Erythroblast (primary cell): ENCODE results near the gene MAD1L1.

Source experiments
- GATA1 ChIP-seq: IDR thresholded peaks from 2 replicates; pipeline ENCODE4 v1.6.1; 2011; ENCODE audit warnings: low read depth, mild to moderate bottlenecking, control low read depth, low read length, moderate library complexity
- POLR2A ChIP-seq: IDR thresholded peaks from 2 replicates; pipeline ENCODE4 v1.6.1; 2011; ENCODE audit warnings: mild to moderate bottlenecking, low read length

DNA sequence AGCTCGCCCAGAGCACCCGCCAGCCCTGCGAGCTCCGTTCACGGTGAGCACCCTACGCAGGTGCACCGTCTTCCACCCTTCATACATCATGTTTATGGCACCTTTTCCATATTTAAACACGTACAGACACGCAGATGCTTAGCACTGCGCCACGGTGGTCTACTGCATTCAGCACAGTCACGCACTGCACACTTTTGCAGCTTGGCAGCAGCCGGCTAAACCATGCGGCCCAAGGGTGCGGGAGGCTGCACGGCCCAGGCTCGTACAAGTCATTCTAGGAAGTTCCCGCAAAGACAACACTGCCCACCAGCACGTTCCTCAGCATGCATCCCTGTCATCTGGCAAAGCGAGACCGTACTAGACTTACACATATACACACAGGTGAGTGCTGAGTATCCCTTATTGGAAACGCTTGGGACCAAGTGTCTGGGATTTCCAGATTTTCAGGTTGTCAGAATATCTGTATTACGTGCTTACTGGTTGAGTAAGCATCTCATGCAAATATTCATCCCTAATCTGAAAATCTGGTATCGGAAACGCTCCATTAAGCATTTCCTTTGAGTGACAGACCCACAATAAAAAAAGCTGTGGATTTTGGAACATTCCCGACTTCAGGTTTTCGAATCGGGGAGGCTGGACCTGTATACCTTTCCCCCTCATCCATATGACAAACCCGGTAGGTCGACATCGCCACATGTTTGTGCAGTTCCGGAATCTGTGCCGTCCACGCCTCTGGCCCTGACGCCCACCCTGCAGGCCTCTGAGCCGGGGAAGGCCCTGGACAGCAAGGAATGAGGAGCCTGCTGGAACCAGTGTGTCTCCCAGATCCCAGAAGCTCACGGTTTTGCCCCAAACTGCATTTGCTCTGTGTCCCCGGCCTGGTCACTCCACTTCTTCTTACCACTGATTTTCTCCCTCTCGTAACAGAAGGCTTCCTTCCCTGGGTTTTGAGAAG, 340.5 kb downstream of the MAD1L1 start:
- no peak for TF ChIP-seq POLR2A
- TF ChIP-seq GATA1: no peak
